NT2/D1 (cell line): ENCODE results near the gene RUNX1.

Source experiments
- SUZ12 ChIP-seq: IDR thresholded peaks from 2 replicates; pipeline ENCODE4 v1.6.1; 2011; ENCODE audit not compliant: insufficient read length, insufficient read depth; ENCODE audit errors: extremely low read depth
- YY1 ChIP-seq: IDR thresholded peaks from 2 replicates; pipeline ENCODE4 v1.6.1; 2011; ENCODE audit not compliant: insufficient read length, insufficient read depth

GRCh38 chr21:34945288-34945687 is 103.8 kb downstream of the RUNX1 start:
- TF ChIP-seq SUZ12: no peak
- no peak for TF ChIP-seq YY1
